ENCODE results near the gene RANBP1.

GRCh38 chr22:20106849-20107237 is 9.1 kb upstream of the RANBP1 start:
- TF ChIP-seq POLR2AphosphoS2 (conservative IDR thresholded peaks at IDR 0.05; ENCODE audit: low read length): no peak
- no peak for TF ChIP-seq POLR2A (IDR thresholded peaks at IDR 0.05; ENCODE audit: low read length)
- no peak for TF ChIP-seq MAX (IDR thresholded peaks at IDR 0.05)
- no peak for TF ChIP-seq CTCF (IDR thresholded peaks at IDR 0.05)
- TF ChIP-seq CEBPB (IDR thresholded peaks at IDR 0.05): no peak
- no peak for TF ChIP-seq FOSB (CRISPR knock-in tag; IDR thresholded peaks at IDR 0.05)
